ENCODE measurements around the gene CYSTM1. TPM values are rescaled to one million over a fixed set of nuclear protein-coding genes. Genes with fewer than 3 reads are reported as not detected.

CYSTM1 gene
- total RNA-seq, 1 donor from 2014 or later = 14.8 TPM

- intact Hi-C loops (cut with micrococcal nuclease) = no loop called here
Measured at GRCh38 chr5:140205216-140205615, 30.2 kb downstream of the CYSTM1 start.

- intact Hi-C loops (cut with micrococcal nuclease) = no loop called here
Measured at GRCh38 chr5:140205952-140206351, 31.0 kb downstream of the CYSTM1 start.

GRCh38 chr5:140207250-140207964, 32.4 kb downstream of the CYSTM1 start:
- intact Hi-C loops (cut with micrococcal nuclease) = no loop called here

GRCh38 chr5:140208065-140208464, 33.1 kb downstream of the CYSTM1 start:
- intact Hi-C loops (cut with micrococcal nuclease) = no loop called here

GRCh38 chr5:140213370-140213983, 38.5 kb downstream of the CYSTM1 start:
- intact Hi-C loops (cut with micrococcal nuclease) = no loop called here

GRCh38 chr5:140214831-140215230, 39.8 kb downstream of the CYSTM1 start:
- intact Hi-C loops (cut with micrococcal nuclease) = no loop called here

- intact Hi-C loops (cut with micrococcal nuclease) = no loop called here
Measured at GRCh38 chr5:140215276-140215675, 40.3 kb downstream of the CYSTM1 start.

GRCh38 chr5:140216478-140217074, 41.6 kb downstream of the CYSTM1 start:
- intact Hi-C loops (cut with micrococcal nuclease) = no loop called here

- intact Hi-C loops (cut with micrococcal nuclease) = no loop called here
Measured at GRCh38 chr5:140217299-140218026, 42.5 kb downstream of the CYSTM1 start.

GRCh38 chr5:140219068-140219991, 44.3 kb downstream of the CYSTM1 start:
- intact Hi-C loops (cut with micrococcal nuclease) = no loop called here

GRCh38 chr5:140220032-140220697, 45.2 kb downstream of the CYSTM1 start:
- intact Hi-C loops (cut with micrococcal nuclease) = no loop called here

GRCh38 chr5:140220698-140221064, 45.7 kb downstream of the CYSTM1 start:
- intact Hi-C loops (cut with micrococcal nuclease) = no loop called here

GRCh38 chr5:140221697-140222223, 46.8 kb downstream of the CYSTM1 start:
- intact Hi-C loops (cut with micrococcal nuclease) = no loop called here

GRCh38 chr5:140222416-140222815, 47.4 kb downstream of the CYSTM1 start:
- intact Hi-C loops (cut with micrococcal nuclease) = no loop called here

- intact Hi-C loops (cut with micrococcal nuclease) = no loop called here
Measured at GRCh38 chr5:140223567-140223966, 48.6 kb downstream of the CYSTM1 start.

GRCh38 chr5:140224658-140225057, 49.7 kb downstream of the CYSTM1 start:
- intact Hi-C loops (cut with micrococcal nuclease) = no loop called here

- intact Hi-C loops (cut with micrococcal nuclease) = no loop called here
Measured at GRCh38 chr5:140225396-140225795, 50.4 kb downstream of the CYSTM1 start.

GRCh38 chr5:140227046-140227445, 52.1 kb downstream of the CYSTM1 start:
- intact Hi-C loops (cut with micrococcal nuclease) = no loop called here

GRCh38 chr5:140228364-140228837, 53.4 kb downstream of the CYSTM1 start:
- intact Hi-C loops (cut with micrococcal nuclease) = no loop called here

GRCh38 chr5:140230373-140230772, 55.4 kb downstream of the CYSTM1 start:
- intact Hi-C loops (cut with micrococcal nuclease) = no loop called here

All from T-helper 1 cell treated with Interleukin-12 subunit alpha and Interleukin-12 subunit beta and Interleukin-4 antibody, amounts not matched to agents 30 ng/mL and 1 ng/mL, for 36 hours (primary cell).